Measurements from ENCODE around the gene SLC16A6.
"Not testable (repeated sequence)": the region's sequence is repeated elsewhere in the genome, so short reads cannot be mapped to it uniquely, and the experiment has no call there.

Gene SLC16A6

DNA sequence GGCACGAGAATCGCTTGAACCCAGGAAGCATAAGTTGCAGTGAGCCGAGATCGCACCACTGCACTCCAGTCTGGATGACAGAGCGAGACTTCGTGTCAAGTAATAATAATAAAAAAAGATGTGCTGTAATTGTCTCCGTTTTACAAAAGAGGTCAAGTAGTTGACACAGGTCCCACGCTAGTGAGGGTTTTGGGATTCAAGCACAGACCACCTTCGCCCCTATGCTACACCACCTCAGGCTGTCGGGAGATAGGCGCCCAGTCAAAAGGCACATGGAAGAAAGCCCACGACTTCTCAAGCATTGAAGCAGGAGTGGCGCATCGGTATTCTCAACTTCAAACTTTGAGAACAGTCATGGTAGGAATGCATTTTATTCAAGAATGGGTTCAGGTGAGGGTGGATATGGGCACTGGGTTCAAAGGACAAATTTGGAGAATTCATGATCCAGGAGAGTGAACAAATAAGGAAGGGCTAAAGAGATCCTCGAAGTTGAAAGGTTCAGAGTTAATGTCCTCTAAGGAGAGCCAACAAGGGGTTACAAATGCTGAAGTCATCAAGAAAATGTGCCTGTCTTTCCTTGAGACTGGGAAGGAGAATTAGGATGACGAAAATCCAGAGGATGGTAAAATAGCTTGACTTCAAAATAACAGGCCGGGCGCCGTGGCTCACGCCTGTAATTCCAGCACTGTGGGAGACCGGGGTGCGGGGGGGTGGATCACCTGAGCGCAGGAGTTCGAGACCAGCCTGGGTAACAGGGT lies 44.5 kb downstream of the SLC16A6 start:
- DNase-seq: no peak

DNA sequence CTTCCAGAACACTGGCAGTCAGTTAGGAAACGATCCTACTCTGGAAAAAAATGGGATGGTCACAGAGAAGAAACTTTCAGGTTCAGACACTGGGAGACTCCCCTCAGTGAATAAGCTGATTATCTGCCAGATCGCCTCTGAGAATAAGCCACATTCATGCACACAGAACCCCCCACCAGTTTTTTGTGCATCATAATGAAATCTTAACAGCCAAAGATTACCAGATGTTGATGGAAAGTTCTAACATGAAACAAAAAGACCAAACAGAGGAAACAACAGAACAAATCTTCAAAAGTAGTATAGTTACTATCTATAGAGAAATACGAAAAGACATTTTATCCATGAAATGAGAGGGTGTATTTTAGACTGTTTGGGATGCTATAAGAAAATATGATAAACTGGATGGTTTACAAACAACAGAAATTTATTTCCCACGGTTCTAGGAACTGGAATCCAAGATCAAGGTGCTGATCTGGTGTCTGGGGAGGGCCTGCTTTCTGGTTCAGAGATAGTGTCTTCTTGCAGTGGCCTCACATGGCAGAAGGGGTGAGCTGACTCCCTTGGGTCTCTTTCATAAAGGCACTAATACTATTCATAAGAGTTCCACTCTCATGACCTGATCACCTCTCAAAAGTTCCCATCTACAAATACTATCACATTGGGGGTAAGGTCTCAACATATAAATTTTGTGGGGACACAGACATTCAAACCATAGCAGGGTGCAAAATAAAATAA lies 51.1 kb downstream of the SLC16A6 start:
- DNase-seq: no peak

DNA sequence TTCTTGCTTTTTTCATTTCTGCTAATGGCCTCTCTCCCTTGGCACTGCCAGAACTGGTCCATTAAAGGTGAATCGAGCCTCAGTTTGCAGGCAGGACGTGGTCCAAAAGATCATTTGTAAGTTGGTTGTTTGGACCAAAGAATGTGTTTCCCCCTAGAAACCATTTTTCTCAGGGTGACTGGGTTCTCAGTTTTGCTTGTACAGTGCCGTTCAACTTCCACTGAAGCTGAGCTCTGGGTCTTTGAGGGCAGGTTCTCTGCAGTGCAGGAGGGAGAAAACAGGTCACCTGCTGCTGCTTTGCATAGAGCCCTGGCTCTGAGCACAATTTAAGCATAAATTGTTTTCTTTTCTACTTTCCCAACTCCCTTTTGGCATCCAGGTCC lies 52.1 kb downstream of the SLC16A6 start:
- DNase-seq: no peak

DNA sequence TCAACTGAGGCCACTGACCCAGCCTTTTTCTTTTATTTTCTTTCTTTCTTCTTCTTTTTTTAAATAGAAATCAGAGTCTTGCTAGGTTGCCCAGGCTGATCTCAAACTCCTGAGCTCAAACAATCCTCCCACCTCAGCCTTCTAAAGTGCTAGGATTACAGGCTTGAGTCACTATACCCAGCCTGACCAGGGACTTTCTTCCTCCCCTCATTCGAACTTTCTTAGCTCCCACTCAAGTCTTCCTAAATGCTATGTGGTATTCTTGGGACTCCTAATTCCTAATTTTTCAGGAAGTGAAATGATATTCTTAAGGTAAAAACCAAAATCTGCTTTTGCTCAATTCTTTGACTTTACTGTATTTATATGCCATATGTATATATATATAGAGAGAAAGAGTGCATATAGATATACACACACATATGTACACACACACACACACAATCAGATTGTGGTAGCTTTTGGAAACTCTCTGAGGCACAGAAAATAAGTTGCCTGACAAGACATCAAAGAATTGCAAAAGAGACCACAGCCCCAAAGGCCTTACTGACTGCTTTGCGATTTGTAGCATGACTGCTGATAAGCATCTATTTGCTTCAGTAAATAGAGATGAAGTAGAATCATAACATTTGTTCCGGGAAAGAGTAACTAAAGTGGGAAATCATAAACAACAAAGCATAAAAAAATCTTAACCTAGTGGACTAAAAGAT lies 52.6 kb downstream of the SLC16A6 start:
- DNase-seq: no peak

DNA sequence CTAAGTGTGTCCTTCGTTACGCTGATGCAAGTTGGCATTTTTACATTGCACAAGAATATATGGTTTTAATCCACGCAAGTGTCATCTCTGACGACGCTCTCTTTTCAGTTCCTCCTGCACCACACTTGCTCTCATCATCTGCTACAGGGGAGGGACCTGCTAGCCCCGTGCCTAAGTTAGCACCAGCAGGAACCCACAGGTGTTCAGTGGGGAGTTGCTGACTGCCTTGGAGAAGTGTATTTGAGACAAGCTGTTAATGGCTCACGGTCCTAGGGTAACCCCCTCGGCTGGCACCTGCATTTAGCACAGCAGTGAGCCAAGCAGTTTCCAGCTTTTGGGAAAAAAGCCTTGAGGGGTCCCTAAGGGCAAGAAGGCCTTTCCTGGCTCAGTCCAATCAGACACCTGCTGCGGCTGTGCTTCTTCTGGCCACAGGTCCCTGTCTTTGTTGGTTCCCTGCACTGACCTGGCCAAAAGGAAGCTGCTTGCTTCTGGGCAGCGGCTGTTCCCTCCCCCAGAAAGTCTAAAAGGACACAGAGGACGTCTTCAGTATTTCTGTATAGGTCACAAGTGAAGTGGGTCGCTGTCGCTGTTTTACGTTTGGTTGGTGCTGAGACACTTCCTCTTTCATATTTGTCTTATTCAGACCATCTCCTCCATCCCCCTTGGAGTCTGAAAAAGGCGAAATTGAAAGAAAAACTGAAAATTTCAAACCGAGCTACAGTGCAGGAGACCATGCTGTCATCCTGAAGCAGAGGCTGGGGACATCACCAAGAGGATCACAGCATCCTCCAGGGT lies 53.4 kb downstream of the SLC16A6 start:
- peak; percentile 50 for DNase-seq

DNA sequence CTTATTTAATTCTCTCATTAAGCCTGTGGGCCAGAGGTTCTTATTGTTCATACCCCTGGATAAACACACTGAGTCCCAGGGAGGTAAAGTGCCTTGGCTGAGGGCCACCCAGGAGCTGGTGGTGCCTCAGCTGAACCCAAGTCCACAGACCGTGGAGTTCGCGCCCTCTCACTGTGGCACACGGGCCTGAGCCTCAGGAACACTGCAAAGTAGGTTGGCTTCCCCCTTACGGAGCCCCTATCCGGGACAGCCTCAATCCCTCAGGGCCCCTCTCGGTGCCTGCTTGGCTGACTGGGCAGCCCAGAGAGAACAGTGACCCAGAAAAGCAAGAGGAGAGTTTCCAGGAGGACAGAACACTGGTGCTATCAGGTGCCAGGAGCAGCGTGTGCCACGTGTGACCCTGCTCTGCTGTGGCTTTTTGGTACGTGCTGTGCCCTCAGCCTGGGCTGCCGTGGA lies 55.6 kb downstream of the SLC16A6 start:
- DNase-seq: not testable (repeated sequence)

DNA sequence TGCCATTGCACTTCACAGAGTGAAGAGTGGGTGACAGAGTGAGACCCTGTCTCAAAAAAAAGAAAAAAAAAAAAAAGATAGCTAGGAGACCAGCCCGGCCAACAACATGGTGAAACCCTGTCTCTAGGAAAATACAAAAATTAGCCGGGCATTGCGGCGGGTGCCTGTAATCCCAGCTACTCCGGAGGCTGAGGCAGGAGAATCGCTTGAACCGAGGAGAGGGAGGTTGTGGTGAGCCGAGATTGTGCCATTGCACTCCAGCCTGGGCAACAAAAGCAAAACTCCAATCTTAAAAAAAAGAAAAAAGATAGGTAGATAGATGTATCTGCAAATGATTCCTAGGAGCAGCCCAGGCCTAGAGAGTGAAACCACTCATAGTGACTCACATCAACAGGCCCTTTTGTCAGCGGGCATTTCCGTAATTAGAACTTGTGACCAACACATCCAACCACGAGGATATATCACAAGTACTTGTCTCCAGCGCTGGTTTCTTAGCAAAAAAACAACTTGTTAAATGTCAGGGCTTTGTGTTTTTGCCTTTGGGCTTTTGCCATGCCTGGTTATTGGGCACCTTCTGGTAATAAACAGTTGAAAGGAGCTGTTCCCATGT lies 56.1 kb downstream of the SLC16A6 start:
- peak; percentile 20 for DNase-seq

DNA sequence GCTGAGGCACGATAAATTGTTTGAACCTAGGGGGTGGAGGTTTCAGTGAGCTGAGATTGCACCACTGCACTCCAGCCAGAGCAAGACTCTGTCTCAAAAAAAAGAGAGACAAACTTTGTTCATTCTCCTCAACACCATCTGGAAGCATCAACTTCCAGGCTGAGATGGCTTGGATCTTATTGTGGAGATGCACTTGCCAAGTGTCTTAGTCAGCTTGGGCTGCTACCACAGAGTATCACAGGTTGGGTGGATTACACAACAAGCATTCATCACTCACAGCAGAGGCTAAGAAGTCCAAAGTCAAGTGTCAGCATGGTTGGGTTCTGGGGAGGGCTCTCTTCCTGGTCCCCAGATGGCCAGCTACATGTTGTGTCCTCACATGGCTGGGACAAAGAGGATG lies 58.2 kb downstream of the SLC16A6 start:
- DNase-seq: not testable (repeated sequence)

DNA sequence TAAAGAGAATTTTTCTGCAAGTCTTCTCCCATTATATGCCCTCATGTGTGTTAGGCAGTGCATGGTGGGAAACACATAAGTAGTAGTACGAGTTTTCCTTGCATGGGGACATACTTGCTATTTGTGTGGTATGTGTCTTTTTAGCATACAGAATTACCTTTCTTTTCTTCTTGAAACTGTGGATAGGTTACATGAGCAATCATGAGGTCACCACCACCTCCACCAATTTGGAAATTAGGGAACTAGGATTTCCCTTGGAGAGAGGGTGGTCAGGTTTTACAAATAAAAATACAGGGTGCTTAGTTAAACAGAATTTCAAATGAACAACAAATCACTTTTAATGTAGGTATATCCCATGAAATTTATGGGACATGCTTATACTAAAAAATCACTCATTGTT lies 59.4 kb downstream of the SLC16A6 start:
- DNase-seq: no peak

DNA sequence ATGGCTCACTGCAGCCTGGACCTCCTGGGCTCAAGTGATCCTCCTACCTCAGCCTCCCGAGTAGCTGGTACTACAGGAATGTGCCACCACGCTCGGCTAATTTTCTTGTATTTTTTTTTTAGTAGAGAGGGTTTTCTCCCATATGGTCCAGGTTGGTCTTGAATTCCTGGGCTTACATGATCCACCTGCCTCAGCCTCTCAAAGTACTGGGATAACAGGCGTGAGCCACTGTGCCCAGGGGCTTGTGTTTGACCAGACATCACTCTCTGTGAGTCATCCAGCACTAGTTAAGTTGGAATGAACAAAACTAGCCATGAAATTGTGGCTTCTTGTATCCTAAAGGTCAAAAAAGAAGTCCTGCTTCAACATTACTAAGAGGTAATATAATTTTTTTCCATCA lies 59.8 kb downstream of the SLC16A6 start:
- DNase-seq: not testable (repeated sequence)

DNA sequence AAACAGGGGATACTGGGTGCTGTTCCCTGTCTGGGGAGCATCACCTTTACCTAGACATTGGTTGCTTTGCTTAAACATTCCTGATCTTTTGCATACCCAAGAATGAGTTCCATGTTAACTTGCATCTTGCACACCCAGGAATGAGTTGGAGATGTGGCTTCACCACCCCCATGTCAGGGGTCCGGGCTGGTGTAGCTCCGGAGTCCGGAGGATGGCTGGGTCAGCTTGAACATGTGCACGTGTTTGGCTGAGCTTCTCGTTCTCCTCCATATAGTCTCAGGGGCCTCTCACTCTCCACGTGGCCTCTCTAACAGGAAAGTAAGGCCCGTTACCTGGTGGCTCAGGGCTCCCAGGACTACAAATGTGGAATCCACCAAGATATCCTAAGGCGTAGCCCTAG lies 61.3 kb downstream of the SLC16A6 start:
- DNase-seq: no peak

DNA sequence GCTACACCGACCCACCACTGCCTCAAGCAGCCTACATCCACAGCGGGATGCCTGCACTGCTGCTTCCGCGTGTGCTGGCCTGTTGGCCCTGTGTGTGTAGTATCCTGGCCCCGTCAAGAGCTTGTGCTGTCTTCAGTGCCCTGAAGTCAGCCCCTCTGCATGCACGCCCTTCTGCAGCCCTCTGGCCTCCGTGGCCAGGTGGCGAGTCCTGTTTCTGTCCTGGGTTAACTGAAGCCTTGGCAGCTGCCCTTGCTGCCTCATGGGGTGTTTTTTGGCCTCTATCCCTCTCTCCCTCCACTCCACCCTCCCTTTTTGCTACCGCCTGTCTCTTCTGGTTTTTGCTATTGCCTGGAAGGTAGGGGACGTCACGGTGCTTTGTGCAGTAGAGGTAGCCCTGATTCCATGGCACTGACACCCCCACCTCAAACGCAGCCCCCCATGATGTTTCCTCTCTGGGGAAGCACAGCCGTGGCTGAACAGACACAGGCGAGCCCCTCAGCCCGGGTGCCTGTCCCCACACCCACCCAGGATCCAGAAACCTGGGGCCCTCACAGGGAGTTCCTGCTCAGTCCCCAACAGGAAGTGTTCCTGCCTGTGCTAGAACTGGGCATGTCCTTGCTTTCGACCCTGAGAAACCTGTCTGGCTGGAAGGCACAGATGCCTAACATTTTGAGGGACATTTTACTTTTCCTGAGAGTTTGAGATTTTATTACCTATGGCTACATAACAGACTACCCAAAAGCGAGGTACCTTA lies 61.9 kb downstream of the SLC16A6 start:
- no peak for DNase-seq

DNA sequence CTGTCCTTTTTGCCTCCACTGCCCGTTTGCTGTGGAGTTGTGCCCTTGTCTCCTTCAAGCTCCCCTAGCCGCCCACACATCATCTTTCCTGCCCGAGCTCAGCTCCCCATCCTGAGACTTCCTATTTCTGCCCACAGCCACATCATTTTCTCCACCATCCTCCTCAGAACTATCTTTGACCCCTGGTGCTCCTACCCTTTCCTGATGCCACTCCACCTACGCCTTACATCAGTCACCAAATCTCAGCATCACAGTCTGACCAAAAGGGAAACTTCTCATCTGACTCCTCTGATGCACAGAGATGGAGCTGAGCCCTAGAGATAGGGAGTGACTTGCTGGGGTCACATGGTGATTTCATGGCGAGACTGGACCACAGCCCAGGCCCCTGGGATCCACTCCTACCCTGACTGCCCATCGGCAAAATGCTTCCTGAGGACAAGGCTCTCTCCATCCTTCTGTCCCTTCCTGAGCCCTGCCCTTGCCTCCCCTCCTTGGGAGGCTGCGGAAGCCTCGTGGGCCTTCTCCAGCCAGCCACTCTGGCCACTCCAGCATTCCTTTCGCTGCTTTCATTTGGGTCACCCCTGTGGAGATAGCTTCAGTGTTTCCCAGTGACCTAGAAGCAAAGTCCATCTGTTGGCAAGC lies 62.8 kb downstream of the SLC16A6 start:
- not testable (repeated sequence) for DNase-seq

DNA sequence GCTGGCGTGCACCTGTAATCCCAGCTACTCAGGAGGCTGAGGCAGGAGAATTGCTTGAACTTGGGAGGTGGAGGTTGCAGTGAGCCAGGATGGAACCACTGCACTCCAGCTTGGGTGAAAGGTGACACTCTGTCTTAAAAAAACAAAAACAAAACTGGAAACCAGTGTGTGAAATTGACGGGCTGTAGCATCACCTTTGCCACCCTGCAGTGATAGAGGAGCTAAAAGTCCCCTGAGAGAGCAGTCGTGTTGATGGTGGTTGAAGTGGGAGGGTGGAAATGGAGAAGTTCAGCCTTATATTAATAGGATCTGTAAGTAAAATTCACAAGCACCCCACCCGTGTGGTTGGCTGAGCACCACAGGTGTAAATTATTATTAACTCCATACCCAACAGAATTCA lies 65.9 kb downstream of the SLC16A6 start:
- not testable (repeated sequence) for DNase-seq

DNA sequence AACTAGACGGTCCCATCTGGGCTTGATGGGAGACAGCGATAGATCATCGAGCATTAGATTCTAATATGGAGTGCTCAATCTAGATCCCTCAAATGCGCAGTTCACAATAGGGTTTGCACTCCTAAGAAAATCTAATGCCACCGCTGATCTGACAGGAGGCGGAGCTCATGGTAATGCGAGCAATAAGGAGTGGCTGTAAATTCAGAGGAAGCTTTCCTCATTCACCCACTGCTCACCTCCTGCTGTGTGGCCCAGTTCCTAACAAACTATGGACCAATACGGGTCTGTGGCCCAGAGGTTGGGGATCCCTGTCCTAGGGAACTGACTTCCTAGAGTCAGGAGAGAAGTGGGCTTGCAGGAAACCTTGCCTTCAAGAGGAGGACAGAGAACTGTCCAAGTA lies 68.3 kb downstream of the SLC16A6 start:
- no peak for DNase-seq

DNA sequence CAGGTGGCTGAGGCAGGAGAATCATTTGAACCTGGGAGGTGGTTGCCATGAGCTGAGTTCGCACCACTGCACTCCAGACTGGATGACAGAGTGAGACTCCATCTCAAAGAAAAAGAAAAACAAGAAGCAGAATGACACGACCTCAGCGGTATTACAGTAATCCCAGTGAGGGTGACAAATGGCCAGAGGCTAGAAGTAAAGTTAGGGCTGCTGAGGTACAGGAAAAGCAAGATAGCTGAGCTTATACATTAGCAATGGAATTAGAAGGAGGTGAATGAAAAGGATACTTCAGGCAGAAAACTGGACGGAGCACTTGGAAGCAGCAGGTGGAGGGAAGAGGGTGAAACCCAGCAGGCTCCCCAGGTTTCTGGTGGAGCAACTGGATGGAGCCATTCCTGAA lies 69.1 kb downstream of the SLC16A6 start:
- no peak for DNase-seq

DNA sequence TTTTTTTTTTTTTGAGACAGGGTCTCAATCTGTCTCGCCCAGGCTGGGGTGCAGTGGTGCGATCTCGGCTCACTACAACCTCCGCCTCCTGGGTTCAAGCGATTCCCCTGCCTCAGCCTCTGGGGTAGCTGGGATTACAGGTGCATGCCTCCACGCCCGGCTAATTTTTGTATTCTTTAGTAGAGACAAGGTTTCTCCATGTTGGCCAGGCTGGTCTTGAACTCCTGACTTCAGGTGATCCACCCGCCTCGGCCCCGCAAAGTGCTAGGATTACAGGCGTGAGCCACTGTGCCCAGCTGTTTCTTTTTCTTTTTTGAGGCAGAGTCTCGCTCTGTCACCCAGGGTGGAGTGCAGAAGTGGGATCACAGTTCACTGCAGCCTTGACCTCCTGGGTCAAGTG lies 70.1 kb downstream of the SLC16A6 start:
- not testable (repeated sequence) for DNase-seq

DNA sequence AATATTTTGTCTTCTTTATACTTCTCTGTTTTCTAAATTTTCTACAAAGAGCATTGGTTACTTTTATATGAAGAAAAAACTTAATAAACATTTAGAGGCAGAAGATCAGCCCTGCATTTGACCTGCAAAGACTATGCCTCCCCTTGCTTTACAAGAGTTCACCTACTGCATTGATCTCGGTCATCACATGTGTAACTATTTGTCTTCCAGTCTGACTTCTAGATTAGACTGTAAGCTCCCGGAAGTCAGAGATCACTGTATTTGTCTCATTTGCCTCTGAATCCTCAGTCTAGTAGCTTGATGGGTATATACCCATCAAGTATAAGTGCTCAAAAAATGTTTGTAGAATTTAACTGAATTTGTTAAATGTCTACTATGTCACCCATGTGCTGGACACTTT lies 70.7 kb downstream of the SLC16A6 start:
- DNase-seq: not testable (repeated sequence)

DNA sequence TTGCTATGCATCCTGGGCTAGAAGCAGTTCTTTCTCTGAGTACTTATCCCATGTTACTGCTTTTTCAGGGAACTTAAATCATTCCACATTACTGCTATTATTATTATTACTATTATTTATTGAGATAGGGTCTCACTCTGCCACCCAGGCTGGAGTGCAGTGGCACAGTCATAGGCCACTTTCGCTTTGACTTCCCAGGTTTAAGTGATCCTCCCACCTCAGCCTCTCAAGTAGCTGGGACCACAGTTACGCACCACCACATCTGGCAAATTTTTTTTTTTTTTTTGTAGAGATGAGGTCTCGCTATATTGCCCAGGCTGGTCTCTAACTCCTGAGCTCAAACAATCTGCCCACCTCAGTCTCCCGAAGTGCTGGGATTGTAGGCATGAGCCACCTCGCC lies 71.5 kb downstream of the SLC16A6 start:
- DNase-seq: not testable (repeated sequence)
